K562 (cell line): Measurements from ENCODE around the gene NAGLU. TPM values are rescaled to one million over a fixed set of nuclear protein-coding genes. Genes with fewer than 3 reads are reported as not detected.

Source experiments
- CREM ChIP-seq: IDR thresholded peaks from 2 replicates; pipeline ENCODE4 v1.6.1; 2014; ENCODE audit warnings: antibody characterized with exemption, low read depth
- HDGF ChIP-seq: fragments of 450-650 bp; IDR thresholded peaks from 2 replicates; pipeline ENCODE4 v1.6.1; 2016
- HMBOX1 ChIP-seq: sonication (generic); IDR thresholded peaks from 2 replicates; pipeline ENCODE4 v1.6.1; 2016
- MYC ChIP-seq, 2 experiments: fragments of 250-450 bp in 1 of 2; sonication (Bioruptor Pico) in 1 of 2; IDR thresholded peaks; 2 replicates each; pipeline versions ENCODE4 v1.5.1 to v1.6.1; 2012 to 2021; ENCODE audit warnings: low read depth in 2 of 2, borderline replicate concordance in 1 of 2, improper control_type of control experiment in 1 of 2, low read length in 1 of 2, mild to moderate bottlenecking in 1 of 2, moderate library complexity in 1 of 2
- POLR2A ChIP-seq: fragments of 450-650 bp; conservative IDR thresholded peaks from 2 replicates; pipeline ENCODE4 v1.6.1; 2016
- POLR2B ChIP-seq: fragments of 450-650 bp; IDR thresholded peaks from 2 replicates; pipeline ENCODE4 v1.6.1; 2018; ENCODE audit warnings: low read depth; ENCODE audit not compliant: partially characterized antibody
- POLR2G ChIP-seq: fragments of 200-400 bp; formaldehyde crosslinking; IDR thresholded peaks from 2 replicates; pipeline ENCODE4 v1.6.1; 2017; ENCODE audit warnings: low read depth, mild to moderate bottlenecking, antibody characterized with exemption, low read length, moderate library complexity
- SAFB ChIP-seq: fragments of 200-400 bp; formaldehyde crosslinking; IDR thresholded peaks from 2 replicates; pipeline ENCODE4 v1.6.1; 2017; ENCODE audit warnings: low read depth, low read length, borderline replicate concordance
- SMAD4 ChIP-seq: fragments of 250-450 bp; sonication (Bioruptor Pico); conservative IDR thresholded peaks from 2 replicates; pipeline ENCODE4 v1.8.0; 2021; ENCODE audit warnings: inconsistent platforms, mild to moderate bottlenecking, moderate library complexity
- TCF7 ChIP-seq: sonication (generic); IDR thresholded peaks from 2 replicates; pipeline ENCODE4 v1.6.1; 2016; ENCODE audit warnings: antibody characterized with exemption, borderline replicate concordance
- ZNF589 ChIP-seq: fragments of 200-800 bp; sonication (Bioruptor generic); IDR thresholded peaks from 2 replicates; pipeline ENCODE4 v1.6.1; 2016; ENCODE audit warnings: low read depth, missing genetic modification characterization, missing compliant biosample characterization
- polyA plus RNA-seq, 8 experiments: library from polyadenylated mRNA; depleted of rRNA in 4 of 8; stranded (reverse) in 5 of 8; unstranded in 3 of 8; fragments of >200 nt; fragmentation: Nextera tagmentation in 2 of 8; fragmentation: Illumina TruSeq in 1 of 8; extraction: Ambion mirVana in 2 of 8; extraction: Trizol in 1 of 8; gene quantifications; 2 replicates each; pipeline versions ENCODE4 v1.2.1 to v1.2.3, GENCODE V29; 2011 to 2014; ENCODE audit warnings: inconsistent platforms in 1 of 8, missing spikeins in 1 of 8
- total RNA-seq, 7 experiments: library from RNA; depleted of rRNA in 6 of 7; stranded (reverse); fragments of >200 nt in 6 of 7; fragmentation: Illumina TruSeq in 2 of 7; extraction: Trizol in 2 of 7; gene quantifications; 2 replicates each; pipeline versions ENCODE4 v1.2.1 to v1.2.3, GENCODE V29; 2011 to 2021; ENCODE audit warnings: low replicate concordance in 1 of 7
- TF ChIP-seq, protein P1 (sequence below), 3 experiments: IDR thresholded peaks in 2 of 3; conservative IDR thresholded peaks in 1 of 3; 2 replicates each; pipeline ENCODE4 v1.5.1; 2011 to 2012; ENCODE audit warnings: low read length in 3 of 3, mild to moderate bottlenecking in 3 of 3, control low read depth in 2 of 3, improper control_type of control experiment in 1 of 3, inconsistent platforms in 1 of 3, low read depth in 1 of 3, mixed read lengths in 1 of 3, moderate library complexity in 1 of 3; ENCODE audit not compliant: insufficient read depth in 2 of 3
- TF ChIP-seq, protein P2 (sequence below), 2 experiments: fragments of 450-650 bp; conservative IDR thresholded peaks; 2 replicates each; pipeline ENCODE4 v1.6.1; 2017; ENCODE audit warnings: mild to moderate bottlenecking in 2 of 2, moderate library complexity in 2 of 2

The NAGLU gene
- total and polyA plus RNA-seq, 9 of the 15 experiments (the other 6 are each of a cell fraction or from before 2014, with no cell fraction given) = 0.04 to 21.5 (median 8.5) TPM

DNA sequence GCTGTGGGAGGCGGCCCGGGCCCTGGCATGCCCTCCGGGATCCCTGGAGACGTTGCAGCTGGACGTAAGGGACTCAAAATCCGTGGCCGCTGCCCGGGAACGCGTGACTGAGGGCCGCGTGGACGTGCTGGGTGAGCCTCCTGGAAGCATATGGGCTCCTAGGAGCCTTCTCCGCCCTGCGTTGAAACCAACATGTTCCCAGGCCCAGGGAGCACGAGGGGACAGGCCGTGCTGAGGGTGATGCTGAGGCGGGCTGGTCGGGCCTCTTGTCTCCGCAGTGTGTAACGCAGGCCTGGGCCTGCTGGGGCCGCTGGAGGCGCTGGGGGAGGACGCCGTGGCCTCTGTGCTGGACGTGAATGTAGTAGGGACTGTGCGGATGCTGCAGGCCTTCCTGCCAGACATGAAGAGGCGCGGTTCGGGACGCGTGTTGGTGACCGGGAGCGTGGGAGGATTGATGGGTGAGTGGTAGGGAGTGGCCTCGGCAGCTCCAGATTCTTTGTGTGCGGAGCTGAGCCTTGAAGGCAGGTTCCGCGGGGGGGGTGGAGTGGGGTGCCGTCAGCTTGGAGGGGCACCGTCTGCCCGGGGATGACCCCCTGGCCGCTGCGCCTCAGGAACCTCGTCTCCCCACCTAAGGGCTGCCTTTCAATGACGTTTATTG is 17.2 kb downstream of the NAGLU start (continued):
- TF ChIP-seq, protein P1, sequence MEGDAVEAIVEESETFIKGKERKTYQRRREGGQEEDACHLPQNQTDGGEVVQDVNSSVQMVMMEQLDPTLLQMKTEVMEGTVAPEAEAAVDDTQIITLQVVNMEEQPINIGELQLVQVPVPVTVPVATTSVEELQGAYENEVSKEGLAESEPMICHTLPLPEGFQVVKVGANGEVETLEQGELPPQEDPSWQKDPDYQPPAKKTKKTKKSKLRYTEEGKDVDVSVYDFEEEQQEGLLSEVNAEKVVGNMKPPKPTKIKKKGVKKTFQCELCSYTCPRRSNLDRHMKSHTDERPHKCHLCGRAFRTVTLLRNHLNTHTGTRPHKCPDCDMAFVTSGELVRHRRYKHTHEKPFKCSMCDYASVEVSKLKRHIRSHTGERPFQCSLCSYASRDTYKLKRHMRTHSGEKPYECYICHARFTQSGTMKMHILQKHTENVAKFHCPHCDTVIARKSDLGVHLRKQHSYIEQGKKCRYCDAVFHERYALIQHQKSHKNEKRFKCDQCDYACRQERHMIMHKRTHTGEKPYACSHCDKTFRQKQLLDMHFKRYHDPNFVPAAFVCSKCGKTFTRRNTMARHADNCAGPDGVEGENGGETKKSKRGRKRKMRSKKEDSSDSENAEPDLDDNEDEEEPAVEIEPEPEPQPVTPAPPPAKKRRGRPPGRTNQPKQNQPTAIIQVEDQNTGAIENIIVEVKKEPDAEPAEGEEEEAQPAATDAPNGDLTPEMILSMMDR (IDR thresholded peaks at IDR 0.05 in 2 of 3, conservative IDR thresholded peaks at IDR 0.05 in 1 of 3; ENCODE audit: insufficient read depth in 2 of 3, low read depth in 1 of 3, low read length in 3 of 3) = peak; percentile 73 to 86 (median 73)
- TF ChIP-seq TCF7 (no peak), POLR2B (peak; percentile 29), CREM (peak; percentile 88), POLR2G (peak; percentile 69), ZNF589 (CRISPR knock-in tag) (0 out of 2 replicates have a peak, but pooled peaks have one; percentile 25), HDGF (peak; percentile 77; the same call in 1 of the 2 replicates), SAFB (peak; percentile 67; the same call in 1 of the 2 replicates), HMBOX1 (no peak), MYC (IDR thresholded peaks at IDR 0.05; ENCODE audit: low read depth, low read length) (peak; percentile 74), MYC (CRISPR knock-in tag; IDR thresholded peaks at IDR 0.05; ENCODE audit: borderline replicate concordance, low read depth) (no peak), SMAD4 (CRISPR knock-in tag) (peak; percentile 74), POLR2A (peak; percentile 46; the same call in 1 of the 2 replicates)
- TF ChIP-seq, protein P2, sequence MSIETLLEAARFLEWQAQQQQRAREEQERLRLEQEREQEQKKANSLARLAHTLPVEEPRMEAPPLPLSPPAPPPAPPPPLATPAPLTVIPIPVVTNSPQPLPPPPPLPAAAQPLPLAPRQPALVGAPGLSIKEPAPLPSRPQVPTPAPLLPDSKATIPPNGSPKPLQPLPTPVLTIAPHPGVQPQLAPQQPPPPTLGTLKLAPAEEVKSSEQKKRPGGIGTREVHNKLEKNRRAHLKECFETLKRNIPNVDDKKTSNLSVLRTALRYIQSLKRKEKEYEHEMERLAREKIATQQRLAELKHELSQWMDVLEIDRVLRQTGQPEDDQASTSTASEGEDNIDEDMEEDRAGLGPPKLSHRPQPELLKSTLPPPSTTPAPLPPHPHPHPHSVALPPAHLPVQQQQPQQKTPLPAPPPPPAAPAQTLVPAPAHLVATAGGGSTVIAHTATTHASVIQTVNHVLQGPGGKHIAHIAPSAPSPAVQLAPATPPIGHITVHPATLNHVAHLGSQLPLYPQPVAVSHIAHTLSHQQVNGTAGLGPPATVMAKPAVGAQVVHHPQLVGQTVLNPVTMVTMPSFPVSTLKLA (conservative IDR thresholded peaks at IDR 0.05) = peak in 1 of 2 experiments; percentile 86; a peak in 3 of 4 replicates
